ENCODE measurements around the gene CYP26B1. TPM values are rescaled to one million over a fixed set of nuclear protein-coding genes. Genes with fewer than 3 reads are reported as not detected.

Gene CYP26B1
- total and polyA plus RNA-seq, 2 donors from 2014 or later = 2.5 to 3.1 TPM

- intact Hi-C loops (cut with DNase I) = no loop called here
- Histone ChIP-seq H3K9ac (ENCODE audit: low read length in 3 of 3) (no peak overlapping the region), H3K27ac (ENCODE audit: low read depth in 2 of 2, low read length in 2 of 2) (no peak overlapping the region), H3K9me3 (ENCODE audit: control insufficient read depth in 2 of 3, insufficient read depth in 1 of 3, low read length in 3 of 3) (no peaks in the 10 kb centered on the region), H3K27me3 (ENCODE audit: control insufficient read depth, insufficient read depth, low read length) (no peaks in the 10 kb centered on the region), H3K36me3 (ENCODE audit: control insufficient read depth in 2 of 3, insufficient read depth in 3 of 3, low read length in 3 of 3) (no peaks in the 10 kb centered on the region), H3K4me3 (ENCODE audit: low read length in 3 of 3) (no peak overlapping the region), H3K4me1 (ENCODE audit: control insufficient read depth in 2 of 3, insufficient read depth in 2 of 3, low read depth in 1 of 3, low read length in 3 of 3) (no peaks in the 10 kb centered on the region)
- no peak for DNase-seq
- FAIRE-seq = no peak
- TF ChIP-seq, protein P1, sequence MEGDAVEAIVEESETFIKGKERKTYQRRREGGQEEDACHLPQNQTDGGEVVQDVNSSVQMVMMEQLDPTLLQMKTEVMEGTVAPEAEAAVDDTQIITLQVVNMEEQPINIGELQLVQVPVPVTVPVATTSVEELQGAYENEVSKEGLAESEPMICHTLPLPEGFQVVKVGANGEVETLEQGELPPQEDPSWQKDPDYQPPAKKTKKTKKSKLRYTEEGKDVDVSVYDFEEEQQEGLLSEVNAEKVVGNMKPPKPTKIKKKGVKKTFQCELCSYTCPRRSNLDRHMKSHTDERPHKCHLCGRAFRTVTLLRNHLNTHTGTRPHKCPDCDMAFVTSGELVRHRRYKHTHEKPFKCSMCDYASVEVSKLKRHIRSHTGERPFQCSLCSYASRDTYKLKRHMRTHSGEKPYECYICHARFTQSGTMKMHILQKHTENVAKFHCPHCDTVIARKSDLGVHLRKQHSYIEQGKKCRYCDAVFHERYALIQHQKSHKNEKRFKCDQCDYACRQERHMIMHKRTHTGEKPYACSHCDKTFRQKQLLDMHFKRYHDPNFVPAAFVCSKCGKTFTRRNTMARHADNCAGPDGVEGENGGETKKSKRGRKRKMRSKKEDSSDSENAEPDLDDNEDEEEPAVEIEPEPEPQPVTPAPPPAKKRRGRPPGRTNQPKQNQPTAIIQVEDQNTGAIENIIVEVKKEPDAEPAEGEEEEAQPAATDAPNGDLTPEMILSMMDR (IDR thresholded peaks at IDR 0.05; ENCODE audit: borderline replicate concordance, extremely low read depth, insufficient read depth) = no peak
Measured at GRCh38 chr2:72094701-72095100, 53.0 kb downstream of the CYP26B1 start.

DNA sequence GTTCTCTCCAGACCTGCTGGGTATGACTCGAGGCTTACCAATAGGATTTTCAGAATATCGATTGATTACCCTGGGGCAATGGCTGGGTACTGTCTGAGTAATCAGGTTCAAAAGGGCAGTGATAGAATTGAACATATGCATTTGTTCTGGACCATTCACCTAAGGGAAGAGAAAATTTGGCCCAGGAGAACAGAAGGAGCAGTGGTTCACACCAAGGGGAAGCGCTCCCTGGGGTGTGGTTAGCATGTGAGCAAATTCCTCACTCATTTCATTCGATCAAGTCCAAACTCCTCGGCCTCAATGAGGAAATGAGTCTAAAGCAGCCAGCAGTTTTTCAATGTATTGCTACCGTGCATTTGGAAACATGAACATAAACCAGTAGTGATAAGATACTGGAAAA, 55.6 kb downstream of the CYP26B1 start:
- FAIRE-seq (no peak), DNase-seq (no peak)
- Histone ChIP-seq H3K4me3 (ENCODE audit: low read length in 3 of 3) (no peak overlapping the region), H3K9ac (ENCODE audit: low read length in 3 of 3) (no peak overlapping the region), H3K27ac (ENCODE audit: low read depth in 2 of 2, low read length in 2 of 2) (no peak overlapping the region), H3K9me3 (ENCODE audit: control insufficient read depth in 2 of 3, insufficient read depth in 1 of 3, low read length in 3 of 3) (no peaks in the 10 kb centered on the region), H3K27me3 (ENCODE audit: control insufficient read depth, insufficient read depth, low read length) (no peaks in the 10 kb centered on the region), H3K4me1 (ENCODE audit: control insufficient read depth in 2 of 3, insufficient read depth in 2 of 3, low read depth in 1 of 3, low read length in 3 of 3) (no peaks in the 10 kb centered on the region), H3K36me3 (ENCODE audit: control insufficient read depth in 2 of 3, insufficient read depth in 3 of 3, low read length in 3 of 3) (no peaks in the 10 kb centered on the region)
- intact Hi-C loops (cut with DNase I) = no loop called here
- TF ChIP-seq, protein P1 (IDR thresholded peaks at IDR 0.05; ENCODE audit: borderline replicate concordance, extremely low read depth, insufficient read depth) = no peak

DNA sequence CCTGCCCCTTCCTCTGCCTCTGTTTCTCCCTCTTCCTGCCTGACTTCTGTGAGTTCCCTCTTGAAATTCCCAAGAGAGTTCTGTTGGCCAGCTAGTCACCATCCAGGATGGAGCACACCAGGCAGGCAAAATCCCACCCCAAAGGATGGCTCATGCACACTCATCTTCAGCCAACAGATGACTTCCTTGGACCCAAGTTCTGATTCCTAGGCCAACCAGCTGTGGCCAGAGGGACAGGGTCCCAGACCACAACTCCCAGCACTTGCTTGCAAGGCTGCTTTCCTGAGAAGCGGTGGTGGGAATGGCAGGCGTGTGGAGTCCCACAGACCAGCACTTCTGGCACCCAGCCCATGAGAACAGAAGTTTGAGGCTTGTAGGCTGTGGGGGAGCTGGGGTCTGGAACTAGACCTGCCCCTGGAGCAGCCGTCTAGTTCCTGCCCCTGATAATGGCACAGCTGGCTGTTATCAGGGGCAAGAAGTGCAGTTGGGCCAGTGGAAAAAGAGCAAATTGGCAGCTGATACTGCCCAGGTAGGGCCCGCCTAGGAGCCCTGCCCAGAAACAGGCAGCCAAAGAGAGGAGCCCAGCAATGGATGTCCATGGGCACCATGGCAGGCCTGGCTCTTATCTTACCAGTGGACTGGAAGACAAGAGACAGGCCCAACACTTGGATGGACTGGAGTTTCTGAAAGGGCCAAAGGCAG, 56.7 kb downstream of the CYP26B1 start:
- no peak overlapping the region for H3K27ac ChIP-seq (ENCODE audit: low read depth in 2 of 2, low read length in 2 of 2)
- TF ChIP-seq, protein P1 (IDR thresholded peaks at IDR 0.05; ENCODE audit: borderline replicate concordance, extremely low read depth, insufficient read depth) = no peak
- no peaks in the 10 kb centered on the region for H3K27me3 ChIP-seq (ENCODE audit: control insufficient read depth, insufficient read depth, low read length)
- FAIRE-seq (no peak), DNase-seq (no peak)
- no peak overlapping the region for H3K9ac ChIP-seq (ENCODE audit: low read length in 3 of 3)
- no peaks in the 10 kb centered on the region for H3K9me3 ChIP-seq (ENCODE audit: control insufficient read depth in 2 of 3, insufficient read depth in 1 of 3, low read length in 3 of 3)
- H3K4me3 ChIP-seq (ENCODE audit: low read length in 3 of 3) = no peak overlapping the region
- no peaks in the 10 kb centered on the region for H3K4me1 ChIP-seq (ENCODE audit: control insufficient read depth in 2 of 3, insufficient read depth in 2 of 3, low read depth in 1 of 3, low read length in 3 of 3)
- intact Hi-C loops (cut with DNase I) = no loop called here
- H3K36me3 ChIP-seq (ENCODE audit: control insufficient read depth in 2 of 3, insufficient read depth in 3 of 3, low read length in 3 of 3) = no peaks in the 10 kb centered on the region

Measured in kidney (tissue), 14 donors.